Naive B cell (primary cell): ENCODE measurements around the gene RNASE12. TPM values are rescaled to one million over a fixed set of nuclear protein-coding genes. Genes with fewer than 3 reads are reported as not detected.
"Not testable (repeated sequence)": the region's sequence is repeated elsewhere in the genome, so short reads cannot be mapped to it uniquely, and the experiment has no call there.

Source experiments
- ATAC-seq, 2 donors: fragments of 150-1000 bp; cut with Tn5 transposase; 2 replicates each; pipeline ENCODE4 v1.10.0; 2021; ENCODE audit warnings: low read depth in 2 of 2, mild to moderate bottlenecking in 2 of 2, moderate library complexity in 2 of 2
- DNase-seq: peaks from one replicate; pipeline ENCODE4 v3.0.0; 2022
- H3K27ac Mint-ChIP-seq, 6 donors: one replicate each; pipeline ENCODE4 v1.8.0; 2020 to 2022; ENCODE audit warnings: mild to moderate bottlenecking in 6 of 6, mixed read lengths in 6 of 6, moderate library complexity in 5 of 6, inconsistent platforms in 2 of 6
- H3K27me3 Mint-ChIP-seq, 3 donors: one replicate each; pipeline ENCODE4 v1.8.0; 2021 to 2022; ENCODE audit warnings: mixed read lengths in 3 of 3, mild to moderate bottlenecking in 1 of 3
- H3K36me3 Mint-ChIP-seq, 2 donors: one replicate each; pipeline ENCODE4 v1.8.0; 2020 to 2022; ENCODE audit warnings: mixed read lengths in 2 of 2, inconsistent platforms in 1 of 2, mild to moderate bottlenecking in 1 of 2
- H3K4me1 Mint-ChIP-seq, 3 donors: one replicate each; pipeline ENCODE4 v1.8.0; 2020 to 2022; ENCODE audit warnings: mixed read lengths in 3 of 3, inconsistent platforms in 1 of 3, mild to moderate bottlenecking in 1 of 3, moderate library complexity in 1 of 3
- H3K4me3 Mint-ChIP-seq, 8 donors: one replicate each; pipeline ENCODE4 v1.8.0; 2020 to 2022; ENCODE audit warnings: mild to moderate bottlenecking in 8 of 8, mixed read lengths in 8 of 8, moderate library complexity in 8 of 8, inconsistent platforms in 2 of 8
- H3K9me3 Mint-ChIP-seq, 7 donors: one replicate each; pipeline ENCODE4 v1.8.0; 2020 to 2022; ENCODE audit warnings: mixed read lengths in 7 of 7, mild to moderate bottlenecking in 5 of 7, inconsistent platforms in 2 of 7, moderate library complexity in 1 of 7
- polyA plus RNA-seq, 6 donors: library from polyadenylated mRNA; unstranded; fragments of 300-500 nt; fragmentation: Illumina TruSeq; gene quantifications; one replicate each; pipeline ENCODE4 v1.2.3, GENCODE V29; 2021; ENCODE audit warnings: low read depth in 6 of 6

RNASE12 gene
- polyA plus RNA-seq, 6 donors from 2014 or later, result not detected

GRCh38 chr14:20623798-20624197, 32.6 kb upstream of the RNASE12 start:
- peaks cover 0 to 5% (median 0%) of the 10 kb centered on the region in 7 donors for H3K9me3 Mint-ChIP-seq
- H3K27ac Mint-ChIP-seq, result peak overlapping the region in 3 of 6 donors; percentile 4 to 99 (median 80)
- ATAC-seq, result no peak
- H3K36me3 Mint-ChIP-seq, result no peaks in the 10 kb centered on the region
- peaks cover 5 to 74% (median 56%) of the 10 kb centered on the region in 3 donors for H3K27me3 Mint-ChIP-seq
- H3K4me1 Mint-ChIP-seq, result peaks cover 49 to 63% (median 54%) of the 10 kb centered on the region in 3 donors
- DNase-seq, result no peak
- H3K4me3 Mint-ChIP-seq, result peak overlapping the region; percentile 34 to 94 (median 83)

GRCh38 chr14:20622816-20623291, 31.7 kb upstream of the RNASE12 start:
- H3K4me1 Mint-ChIP-seq, result peaks cover 45 to 54% (median 50%) of the 10 kb centered on the region in 3 donors
- peak overlapping the region in 4 of 6 donors; percentile 60 to 99 (median 74) for H3K27ac Mint-ChIP-seq
- peak overlapping the region; percentile 64 to 92 (median 82) for H3K4me3 Mint-ChIP-seq
- DNase-seq (no peak), ATAC-seq (no peak)
- no peaks in the 10 kb centered on the region for H3K36me3 Mint-ChIP-seq
- H3K9me3 Mint-ChIP-seq, result peaks cover 0 to 5% (median 0%) of the 10 kb centered on the region in 7 donors
- H3K27me3 Mint-ChIP-seq, result peaks cover 5 to 67% (median 52%) of the 10 kb centered on the region in 3 donors

- Mint-ChIP-seq H3K27me3 (peaks cover 5 to 50% (median 48%) of the 10 kb centered on the region in 3 donors), H3K36me3 (no peaks in the 10 kb centered on the region), H3K4me3 (no peak overlapping the region), H3K27ac (no peak overlapping the region), H3K4me1 (peaks cover 43 to 54% (median 44%) of the 10 kb centered on the region in 3 donors), H3K9me3 (peaks cover 0 to 5% (median 0%) of the 10 kb centered on the region in 7 donors)
- DNase-seq (no peak), ATAC-seq (no peak)
Observed at GRCh38 chr14:20620798-20621478, 29.8 kb upstream of the RNASE12 start.

GRCh38 chr14:20619688-20620087, 28.5 kb upstream of the RNASE12 start:
- peaks cover 33 to 42% (median 39%) of the 10 kb centered on the region in 3 donors for H3K4me1 Mint-ChIP-seq
- ATAC-seq, DNase-seq, H3K9me3 Mint-ChIP-seq, H3K27ac Mint-ChIP-seq, H3K36me3 Mint-ChIP-seq, H3K4me3 Mint-ChIP-seq: not testable (repeated sequence)
- H3K27me3 Mint-ChIP-seq, result peaks cover 5 to 40% (median 38%) of the 10 kb centered on the region in 3 donors

- Mint-ChIP-seq H3K4me3 (peak overlapping the region in 1 of 8 donors; percentile 22), H3K27ac (no peak overlapping the region), H3K9me3 (no peaks in the 10 kb centered on the region), H3K36me3 (no peaks in the 10 kb centered on the region), H3K27me3 (peaks cover 5 to 27% (median 27%) of the 10 kb centered on the region in 3 donors), H3K4me1 (peaks cover 19 to 30% (median 28%) of the 10 kb centered on the region in 3 donors)
- ATAC-seq (no peak), DNase-seq (no peak)
Observed at GRCh38 chr14:20618271-20618749, 27.1 kb upstream of the RNASE12 start.

- Mint-ChIP-seq H3K36me3 (no peaks in the 10 kb centered on the region), H3K4me1 (peaks cover 9 to 21% (median 19%) of the 10 kb centered on the region in 3 donors), H3K4me3 (peak overlapping the region in 1 of 8 donors; percentile 22), H3K27ac (no peak overlapping the region), H3K27me3 (peaks cover 1 to 25% (median 18%) of the 10 kb centered on the region in 3 donors), H3K9me3 (no peaks in the 10 kb centered on the region)
- ATAC-seq, result no peak
- no peak for DNase-seq
Observed at GRCh38 chr14:20617138-20618003, 26.2 kb upstream of the RNASE12 start.

GRCh38 chr14:20615996-20616395, 24.8 kb upstream of the RNASE12 start:
- Mint-ChIP-seq H3K4me1 (peaks cover 2 to 20% (median 11%) of the 10 kb centered on the region in 3 donors), H3K27ac (peak overlapping the region in 1 of 6 donors; percentile 71), H3K36me3 (no peaks in the 10 kb centered on the region), H3K4me3 (peak overlapping the region in 1 of 8 donors; percentile 41), H3K27me3 (peaks cover 0 to 20% (median 8%) of the 10 kb centered on the region in 3 donors), H3K9me3 (no peaks in the 10 kb centered on the region)
- no peak for DNase-seq
- ATAC-seq, result no peak

GRCh38 chr14:20614038-20614840, 23.1 kb upstream of the RNASE12 start:
- DNase-seq (no peak), ATAC-seq (no peak)
- Mint-ChIP-seq H3K36me3 (no peaks in the 10 kb centered on the region), H3K27me3 (peaks cover 0 to 12% (median 7%) of the 10 kb centered on the region in 3 donors), H3K4me3 (no peak overlapping the region), H3K27ac (no peak overlapping the region), H3K9me3 (no peaks in the 10 kb centered on the region), H3K4me1 (peaks cover 2 to 20% (median 11%) of the 10 kb centered on the region in 3 donors)

GRCh38 chr14:20613094-20614037, 22.2 kb upstream of the RNASE12 start:
- ATAC-seq (peak; percentile 66 to 69), DNase-seq (peak; percentile 88)
- Mint-ChIP-seq H3K4me1 (peaks cover 2 to 22% (median 11%) of the 10 kb centered on the region in 3 donors), H3K9me3 (no peaks in the 10 kb centered on the region), H3K27me3 (peaks cover 0 to 7% (median 0%) of the 10 kb centered on the region in 3 donors), H3K4me3 (no peak overlapping the region), H3K27ac (no peak overlapping the region), H3K36me3 (no peaks in the 10 kb centered on the region)

GRCh38 chr14:20612403-20612802, 21.2 kb upstream of the RNASE12 start:
- Mint-ChIP-seq H3K4me1 (peaks cover 2 to 19% (median 3%) of the 10 kb centered on the region in 3 donors), H3K27me3 (no peaks in the 10 kb centered on the region), H3K36me3 (no peaks in the 10 kb centered on the region), H3K27ac (no peak overlapping the region), H3K4me3 (no peak overlapping the region), H3K9me3 (no peaks in the 10 kb centered on the region)
- ATAC-seq (peak; percentile 58 to 64), DNase-seq (peak; percentile 82)

- DNase-seq (no peak), ATAC-seq (no peak)
Observed at GRCh38 chr14:20611277-20611676, 20.1 kb upstream of the RNASE12 start.

More at GRCh38 chr14:20611277-20611676, 20.1 kb upstream of the RNASE12 start:
- no peak overlapping the region for H3K27ac Mint-ChIP-seq
- no peaks in the 10 kb centered on the region for H3K27me3 Mint-ChIP-seq
- no peak overlapping the region for H3K4me3 Mint-ChIP-seq
- peaks cover 0 to 16% (median 2%) of the 10 kb centered on the region in 3 donors for H3K4me1 Mint-ChIP-seq
- H3K9me3 Mint-ChIP-seq, result no peaks in the 10 kb centered on the region
- H3K36me3 Mint-ChIP-seq, result no peaks in the 10 kb centered on the region
